Measurements from ENCODE around the gene XPNPEP2.

The XPNPEP2 gene

GRCh38 chrX:129798888-129799287, 60.1 kb downstream of the XPNPEP2 start:
- no peak for DNase-seq (ENCODE audit: low read depth in 2 of 2)

DNA sequence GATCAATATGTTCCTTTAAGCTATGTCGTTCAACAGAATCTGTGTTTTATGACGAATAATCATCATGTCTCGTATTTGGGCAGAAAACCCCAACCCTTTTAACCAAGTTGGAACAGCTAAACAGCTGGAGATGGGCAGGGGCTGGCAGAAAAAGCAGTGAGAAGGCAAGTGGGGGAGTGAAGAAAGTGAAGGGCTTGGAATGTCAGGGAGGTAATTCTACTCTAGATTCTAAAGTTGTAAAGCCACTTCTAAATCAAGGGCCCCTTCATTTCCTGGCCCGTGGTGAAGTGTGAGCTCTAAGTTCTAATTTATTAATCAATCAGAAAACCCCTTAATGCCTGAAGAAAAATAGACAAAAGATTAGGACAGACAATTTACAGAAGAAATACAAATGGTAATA, 61.4 kb downstream of the XPNPEP2 start:
- DNase-seq (ENCODE audit: low read depth in 2 of 2) = no peak

- no peak for DNase-seq (ENCODE audit: low read depth in 2 of 2)
These were observed 64.1 kb downstream of the XPNPEP2 start for GRCh38 chrX:129802863-129803262.

DNA sequence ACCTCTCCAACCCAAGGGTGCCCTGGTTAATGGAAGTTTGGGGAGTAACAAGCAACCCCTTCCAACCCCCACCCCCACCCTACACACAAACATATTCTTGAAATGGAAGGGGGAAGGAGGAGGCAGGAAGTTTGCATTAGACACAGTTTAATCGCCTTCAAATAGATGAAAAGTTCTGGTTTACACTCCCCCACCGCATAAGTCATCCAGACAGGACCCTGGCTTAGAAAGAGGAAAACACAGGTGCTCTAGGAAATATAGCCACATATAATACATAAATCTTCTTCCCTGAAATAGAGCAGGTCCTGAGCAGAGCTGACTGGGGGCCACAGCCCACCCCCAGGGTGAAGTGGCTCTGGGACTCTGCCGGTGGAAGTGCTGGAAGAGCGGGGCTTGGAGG, 66.0 kb downstream of the XPNPEP2 start:
- no peak for DNase-seq (ENCODE audit: low read depth in 2 of 2)

GRCh38 chrX:129808158-129808828, 69.5 kb downstream of the XPNPEP2 start:
- no peak for DNase-seq (ENCODE audit: low read depth in 2 of 2)

DNA sequence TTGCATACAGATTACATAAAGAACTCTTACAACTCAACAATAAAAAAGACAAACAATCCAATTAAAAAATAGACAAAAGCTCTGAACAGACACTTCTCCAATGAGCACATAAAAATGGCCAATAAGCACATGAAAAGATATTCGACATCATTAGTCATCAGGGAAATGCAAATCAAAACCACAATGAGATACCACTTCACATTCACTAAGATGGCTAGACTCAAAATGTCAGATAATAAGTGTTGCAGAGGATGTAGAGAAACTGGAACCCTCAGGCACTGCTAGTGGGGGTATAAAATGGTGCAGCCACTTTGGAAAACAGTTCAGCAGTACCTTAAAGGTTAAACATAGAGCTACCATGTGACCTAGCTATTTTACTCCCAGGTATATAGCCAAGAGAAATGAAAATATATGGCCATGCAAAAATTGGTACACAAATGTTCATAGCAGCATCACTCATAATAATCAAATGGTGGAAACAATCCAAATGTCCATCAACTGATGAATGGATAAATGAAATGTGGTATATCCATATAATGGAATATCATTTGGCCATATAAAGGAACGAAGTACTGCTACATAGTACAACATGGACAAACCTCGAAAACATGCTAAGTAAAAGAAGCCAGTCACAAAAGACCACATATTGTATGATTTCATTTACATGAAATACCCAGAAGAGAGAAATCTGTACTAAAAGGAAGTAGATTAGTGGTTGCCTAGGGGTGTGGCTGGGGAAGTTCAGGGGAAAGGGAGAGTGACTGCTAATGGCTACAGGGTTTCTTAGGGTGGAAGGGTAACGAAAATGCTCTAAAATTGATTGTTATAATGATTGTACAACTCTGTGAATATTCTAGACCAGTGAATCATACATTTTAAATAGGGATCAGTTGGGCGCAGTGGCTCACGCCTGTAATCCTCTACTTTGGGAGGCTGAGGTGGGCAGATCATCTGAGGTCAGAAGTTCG, 70.3 kb downstream of the XPNPEP2 start:
- no peak for DNase-seq (ENCODE audit: low read depth in 2 of 2)

- no peak for DNase-seq (ENCODE audit: low read depth in 2 of 2)
These were observed 75.0 kb downstream of the XPNPEP2 start for GRCh38 chrX:129813662-129814368.

GRCh38 chrX:129818123-129818522, 79.3 kb downstream of the XPNPEP2 start:
- no peak for DNase-seq (ENCODE audit: low read depth in 2 of 2)

Measured in stimulated activated CD8-positive, alpha-beta memory T cell treated with anti-CD3 and anti-CD28 coated beads, Interleukin-7, amount 100 ng/mL, for 1 hour (primary cell).